AG10803 (cell line): Measurements from ENCODE around the gene DSCAML1.

Source experiments
- DNase-seq: peaks from one replicate; pipeline ENCODE4 v3.0.0; 2010; ENCODE audit warnings: low read depth
- H3K4me3 ChIP-seq: 2 replicates; pipeline ENCODE4 v1.5.1; 2011; ENCODE audit warnings: mild to moderate bottlenecking, low read length, control low read depth
- TF ChIP-seq, protein P1 (sequence below): conservative IDR thresholded peaks from 2 replicates; pipeline ENCODE4 v1.5.1; 2011; ENCODE audit warnings: mild to moderate bottlenecking, low read length, control low read depth, inconsistent platforms

DSCAML1 gene

DNA sequence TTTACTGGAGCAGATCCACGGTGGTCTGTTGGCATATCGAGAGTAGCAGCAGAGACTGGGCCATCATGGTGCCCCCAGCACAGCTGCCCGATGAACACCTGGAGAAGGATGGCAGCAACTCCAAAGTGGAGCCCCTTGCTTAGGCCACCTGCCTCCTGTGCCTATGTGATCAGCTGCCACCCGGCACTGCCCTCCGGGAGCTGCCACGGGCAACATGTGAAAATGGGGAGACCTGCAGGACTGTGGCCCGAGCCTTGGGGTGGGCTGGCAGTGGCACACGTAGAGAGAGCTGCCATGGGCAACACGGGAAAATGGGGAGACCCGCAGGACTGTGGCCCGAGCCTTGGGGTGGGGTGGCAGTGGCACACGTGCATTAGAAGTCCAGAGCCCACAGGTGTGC is 24.4 kb upstream of the DSCAML1 start:
- TF ChIP-seq, protein P1, sequence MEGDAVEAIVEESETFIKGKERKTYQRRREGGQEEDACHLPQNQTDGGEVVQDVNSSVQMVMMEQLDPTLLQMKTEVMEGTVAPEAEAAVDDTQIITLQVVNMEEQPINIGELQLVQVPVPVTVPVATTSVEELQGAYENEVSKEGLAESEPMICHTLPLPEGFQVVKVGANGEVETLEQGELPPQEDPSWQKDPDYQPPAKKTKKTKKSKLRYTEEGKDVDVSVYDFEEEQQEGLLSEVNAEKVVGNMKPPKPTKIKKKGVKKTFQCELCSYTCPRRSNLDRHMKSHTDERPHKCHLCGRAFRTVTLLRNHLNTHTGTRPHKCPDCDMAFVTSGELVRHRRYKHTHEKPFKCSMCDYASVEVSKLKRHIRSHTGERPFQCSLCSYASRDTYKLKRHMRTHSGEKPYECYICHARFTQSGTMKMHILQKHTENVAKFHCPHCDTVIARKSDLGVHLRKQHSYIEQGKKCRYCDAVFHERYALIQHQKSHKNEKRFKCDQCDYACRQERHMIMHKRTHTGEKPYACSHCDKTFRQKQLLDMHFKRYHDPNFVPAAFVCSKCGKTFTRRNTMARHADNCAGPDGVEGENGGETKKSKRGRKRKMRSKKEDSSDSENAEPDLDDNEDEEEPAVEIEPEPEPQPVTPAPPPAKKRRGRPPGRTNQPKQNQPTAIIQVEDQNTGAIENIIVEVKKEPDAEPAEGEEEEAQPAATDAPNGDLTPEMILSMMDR = no peak
- H3K4me3 ChIP-seq = no peak overlapping the region
- no peak for DNase-seq

DNA sequence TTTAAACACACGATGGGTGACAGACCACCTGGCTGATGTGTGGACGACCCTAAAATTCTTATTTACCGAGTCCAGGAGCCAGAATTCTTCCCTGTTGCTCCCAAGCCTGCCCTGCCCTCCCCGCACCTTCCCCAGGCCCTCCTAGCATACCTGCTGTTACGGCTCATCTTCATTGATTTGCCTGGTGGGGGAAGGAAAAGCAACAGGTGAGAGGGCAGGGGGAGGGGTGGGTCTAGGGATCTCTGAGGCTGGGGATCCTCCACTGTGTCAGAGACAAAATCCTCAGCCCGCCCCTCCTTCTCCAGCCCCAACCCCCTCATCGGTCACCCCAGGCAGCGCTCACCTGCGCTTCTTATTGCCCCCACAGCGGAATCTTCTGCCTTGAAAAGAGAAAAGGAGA is 23.5 kb upstream of the DSCAML1 start:
- no peak overlapping the region for H3K4me3 ChIP-seq
- TF ChIP-seq, protein P1 = no peak
- no peak for DNase-seq

- H3K4me3 ChIP-seq = no peak overlapping the region
- no peak for DNase-seq
- TF ChIP-seq, protein P1 = no peak
Observed at GRCh38 chr11:117820071-117820470, 23.1 kb upstream of the DSCAML1 start.

DNA sequence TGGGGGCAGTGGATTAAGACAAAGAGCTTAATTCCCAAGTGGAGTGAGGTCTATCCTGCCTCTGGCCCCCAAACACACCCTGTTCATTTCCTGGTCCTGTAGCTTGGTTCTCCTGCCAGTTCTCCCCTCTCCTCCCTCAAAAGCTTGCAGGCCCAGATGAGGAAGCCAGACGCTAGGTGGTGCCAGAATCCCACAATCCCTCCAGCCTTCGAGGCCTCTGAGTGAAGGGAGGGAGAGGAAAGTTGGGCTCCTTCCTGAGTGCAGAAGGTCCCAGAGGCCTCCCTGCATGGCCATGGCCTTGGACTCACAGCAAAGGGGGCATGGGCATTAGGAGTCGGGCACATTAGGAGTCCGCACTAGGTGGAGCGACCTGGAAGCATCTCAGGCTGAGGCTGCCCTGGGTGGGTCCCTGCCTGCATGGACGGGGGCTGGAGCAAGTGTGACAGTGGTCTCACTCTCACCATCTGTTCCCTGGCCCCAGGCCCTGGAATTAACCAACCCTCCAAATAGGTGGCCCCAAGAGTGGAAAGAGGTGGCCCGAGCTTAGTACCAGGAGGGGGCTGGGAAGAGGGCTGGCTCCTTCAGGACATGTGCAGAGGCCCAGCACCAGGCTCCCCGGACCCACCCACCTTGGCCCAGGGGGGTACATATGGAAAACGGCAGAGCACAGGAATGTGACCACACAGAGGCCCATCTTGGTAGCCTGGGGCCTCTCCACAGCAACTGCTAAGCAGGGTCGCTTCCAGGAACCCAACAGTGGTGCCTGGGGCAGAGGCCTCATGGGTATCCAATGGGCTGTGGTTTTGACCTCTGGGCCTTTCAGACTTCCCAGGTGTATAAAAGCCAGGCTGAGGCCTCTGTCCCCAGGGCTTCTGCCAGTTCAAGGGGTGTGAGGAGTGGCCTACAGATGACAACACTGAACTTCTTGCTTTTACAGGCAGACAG is 22.4 kb upstream of the DSCAML1 start:
- TF ChIP-seq, protein P1 = peak; percentile 51
- peak; percentile 23 for DNase-seq
- H3K4me3 ChIP-seq = no peak overlapping the region

- no peak for DNase-seq
- H3K4me3 ChIP-seq = no peak overlapping the region
- TF ChIP-seq, protein P1 = no peak
Observed at GRCh38 chr11:117818041-117818873, 21.2 kb upstream of the DSCAML1 start.

DNA sequence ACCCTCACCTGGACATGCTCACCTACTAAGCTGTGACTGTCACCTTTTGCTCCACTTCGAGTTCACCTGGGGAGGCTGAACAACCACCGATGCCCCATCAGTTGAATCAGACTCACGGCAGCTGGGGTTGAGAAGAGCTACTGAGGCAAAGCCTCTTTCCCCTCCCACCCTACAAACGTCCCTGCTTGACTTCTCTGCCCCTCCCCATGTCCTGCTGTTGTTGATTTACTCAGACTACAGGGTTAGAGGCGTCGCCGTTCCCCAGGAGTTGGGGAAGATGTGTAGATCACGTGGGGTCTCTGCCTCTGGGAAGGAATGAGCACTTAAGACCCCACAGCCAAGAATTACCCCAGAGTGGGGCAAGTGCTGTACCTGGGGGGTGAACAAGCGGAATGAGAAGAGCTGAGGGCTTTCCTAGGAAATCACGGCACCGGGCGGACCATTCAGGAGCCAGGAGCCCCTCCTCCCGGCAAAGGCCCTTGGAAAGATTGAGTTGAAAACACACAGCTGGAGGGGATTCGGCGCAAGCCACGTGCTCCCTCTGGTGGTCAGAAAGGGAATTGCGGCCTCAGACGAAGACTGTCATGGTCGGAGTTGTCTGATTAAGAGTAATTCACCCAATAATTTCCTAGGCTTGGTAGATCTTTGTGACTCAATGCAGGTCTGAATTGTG is 20.5 kb upstream of the DSCAML1 start:
- DNase-seq = peak; percentile 56
- TF ChIP-seq, protein P1 = peak; percentile 99
- H3K4me3 ChIP-seq = no peak overlapping the region
